Neural cell (in vitro differentiated cells): ENCODE data around the gene DRAM2.

ENCODE experiments used
- EP300 ChIP-seq: fragments of 450-650 bp; conservative IDR thresholded peaks from 2 replicates; pipeline ENCODE4 v1.6.1; 2014; ENCODE audit warnings: antibody characterized with exemption, mild to moderate bottlenecking, moderate library complexity; ENCODE audit not compliant: poor library complexity, severe bottlenecking
- RAD21 ChIP-seq: fragments of 450-650 bp; conservative IDR thresholded peaks from 2 replicates; pipeline ENCODE4 v1.6.1; 2014; ENCODE audit warnings: antibody characterized with exemption, mild to moderate bottlenecking, moderate library complexity
- SMC3 ChIP-seq: fragments of 450-650 bp; conservative IDR thresholded peaks from 2 replicates; pipeline ENCODE4 v1.6.1; 2014; ENCODE audit warnings: antibody characterized with exemption, mild to moderate bottlenecking, moderate library complexity; ENCODE audit not compliant: poor library complexity
- TAF1 ChIP-seq: IDR thresholded peaks from 2 replicates; pipeline ENCODE4 v1.6.1; 2012; ENCODE audit warnings: low read depth
- TF ChIP-seq, protein P1 (sequence below): fragments of 450-650 bp; IDR thresholded peaks from 2 replicates; pipeline ENCODE4 v1.5.1; 2014; ENCODE audit warnings: antibody characterized with exemption, mild to moderate bottlenecking, moderate library complexity; ENCODE audit not compliant: poor library complexity, severe bottlenecking
- TF ChIP-seq, protein P2 (sequence below): IDR thresholded peaks from 2 replicates; pipeline ENCODE4 v1.6.1; 2012; ENCODE audit warnings: borderline replicate concordance

DNA sequence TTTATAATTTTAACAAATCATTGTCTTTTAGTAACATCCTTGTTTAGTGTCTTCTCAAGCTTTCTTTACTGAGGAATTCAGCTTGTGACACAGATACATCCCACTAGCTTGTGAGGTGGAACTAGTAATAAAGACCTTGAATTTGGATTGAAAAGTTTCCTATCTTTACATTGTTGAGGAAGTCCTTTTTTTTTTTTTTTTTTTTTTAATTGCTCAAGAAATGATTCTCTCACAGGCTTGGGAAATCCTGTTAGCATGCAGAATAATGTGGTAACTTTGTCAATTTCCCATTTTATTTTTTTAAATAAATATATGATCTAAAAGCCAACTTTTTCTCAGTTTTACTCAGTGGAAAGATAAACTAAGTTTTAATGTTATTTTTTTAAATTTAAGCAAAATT lies 44.8 kb upstream of the DRAM2 start:
- TF ChIP-seq, protein P1, sequence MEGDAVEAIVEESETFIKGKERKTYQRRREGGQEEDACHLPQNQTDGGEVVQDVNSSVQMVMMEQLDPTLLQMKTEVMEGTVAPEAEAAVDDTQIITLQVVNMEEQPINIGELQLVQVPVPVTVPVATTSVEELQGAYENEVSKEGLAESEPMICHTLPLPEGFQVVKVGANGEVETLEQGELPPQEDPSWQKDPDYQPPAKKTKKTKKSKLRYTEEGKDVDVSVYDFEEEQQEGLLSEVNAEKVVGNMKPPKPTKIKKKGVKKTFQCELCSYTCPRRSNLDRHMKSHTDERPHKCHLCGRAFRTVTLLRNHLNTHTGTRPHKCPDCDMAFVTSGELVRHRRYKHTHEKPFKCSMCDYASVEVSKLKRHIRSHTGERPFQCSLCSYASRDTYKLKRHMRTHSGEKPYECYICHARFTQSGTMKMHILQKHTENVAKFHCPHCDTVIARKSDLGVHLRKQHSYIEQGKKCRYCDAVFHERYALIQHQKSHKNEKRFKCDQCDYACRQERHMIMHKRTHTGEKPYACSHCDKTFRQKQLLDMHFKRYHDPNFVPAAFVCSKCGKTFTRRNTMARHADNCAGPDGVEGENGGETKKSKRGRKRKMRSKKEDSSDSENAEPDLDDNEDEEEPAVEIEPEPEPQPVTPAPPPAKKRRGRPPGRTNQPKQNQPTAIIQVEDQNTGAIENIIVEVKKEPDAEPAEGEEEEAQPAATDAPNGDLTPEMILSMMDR: no peak
- TF ChIP-seq TAF1 (no peak), SMC3 (no peak), EP300 (no peak), RAD21 (no peak)
- TF ChIP-seq, protein P2, sequence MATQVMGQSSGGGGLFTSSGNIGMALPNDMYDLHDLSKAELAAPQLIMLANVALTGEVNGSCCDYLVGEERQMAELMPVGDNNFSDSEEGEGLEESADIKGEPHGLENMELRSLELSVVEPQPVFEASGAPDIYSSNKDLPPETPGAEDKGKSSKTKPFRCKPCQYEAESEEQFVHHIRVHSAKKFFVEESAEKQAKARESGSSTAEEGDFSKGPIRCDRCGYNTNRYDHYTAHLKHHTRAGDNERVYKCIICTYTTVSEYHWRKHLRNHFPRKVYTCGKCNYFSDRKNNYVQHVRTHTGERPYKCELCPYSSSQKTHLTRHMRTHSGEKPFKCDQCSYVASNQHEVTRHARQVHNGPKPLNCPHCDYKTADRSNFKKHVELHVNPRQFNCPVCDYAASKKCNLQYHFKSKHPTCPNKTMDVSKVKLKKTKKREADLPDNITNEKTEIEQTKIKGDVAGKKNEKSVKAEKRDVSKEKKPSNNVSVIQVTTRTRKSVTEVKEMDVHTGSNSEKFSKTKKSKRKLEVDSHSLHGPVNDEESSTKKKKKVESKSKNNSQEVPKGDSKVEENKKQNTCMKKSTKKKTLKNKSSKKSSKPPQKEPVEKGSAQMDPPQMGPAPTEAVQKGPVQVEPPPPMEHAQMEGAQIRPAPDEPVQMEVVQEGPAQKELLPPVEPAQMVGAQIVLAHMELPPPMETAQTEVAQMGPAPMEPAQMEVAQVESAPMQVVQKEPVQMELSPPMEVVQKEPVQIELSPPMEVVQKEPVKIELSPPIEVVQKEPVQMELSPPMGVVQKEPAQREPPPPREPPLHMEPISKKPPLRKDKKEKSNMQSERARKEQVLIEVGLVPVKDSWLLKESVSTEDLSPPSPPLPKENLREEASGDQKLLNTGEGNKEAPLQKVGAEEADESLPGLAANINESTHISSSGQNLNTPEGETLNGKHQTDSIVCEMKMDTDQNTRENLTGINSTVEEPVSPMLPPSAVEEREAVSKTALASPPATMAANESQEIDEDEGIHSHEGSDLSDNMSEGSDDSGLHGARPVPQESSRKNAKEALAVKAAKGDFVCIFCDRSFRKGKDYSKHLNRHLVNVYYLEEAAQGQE: no peak
